ENCODE data around the gene SNX25. TPM values are rescaled to one million over a fixed set of nuclear protein-coding genes. Genes with fewer than 3 reads are reported as not detected.

SNX25 gene
- total and polyA plus RNA-seq, 2 donors (not counting 1 experiment from before 2014, with no cell fraction given), result 12.0 to 77.6 TPM

DNA sequence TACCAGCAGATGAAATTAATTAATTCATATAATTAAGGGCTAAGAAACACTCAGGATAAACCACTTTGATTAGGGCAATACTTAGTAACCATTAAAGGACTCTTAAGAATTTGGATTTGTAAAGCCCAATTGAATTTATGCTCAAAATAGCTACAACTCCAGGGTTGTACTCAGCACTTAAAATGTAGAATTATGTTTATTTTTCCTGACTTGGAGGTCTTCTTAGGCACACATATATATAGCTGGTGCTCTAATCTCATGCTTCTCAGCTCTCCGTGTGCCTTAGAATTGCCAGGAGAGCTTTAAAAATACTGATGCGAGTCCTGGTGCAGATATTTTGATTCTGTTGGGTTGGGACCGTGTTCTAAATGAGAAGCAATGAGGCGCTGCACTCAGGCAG lies 77.6 kb downstream of the SNX25 start:
- Histone ChIP-seq H4K20me1 (ENCODE audit: control insufficient read depth, insufficient read depth, low read length, poor library complexity, severe bottlenecking) (peaks cover 27% of the 10 kb centered on the region), H3K4me3 (ENCODE audit: control extremely low read depth in 1 of 5, extremely low read depth in 1 of 5, insufficient read depth in 1 of 5, low read depth in 2 of 5, low read length in 4 of 5) (no peak overlapping the region), H3K4me2 (replicated peaks; ENCODE audit: low read depth, low read length, poor library complexity, severe bottlenecking) (no peak overlapping the region), H2AFZ (ENCODE audit: insufficient read depth, low read depth, low read length, poor library complexity, severe bottlenecking) (no peak overlapping the region), H3K36me3 (replicated peaks in 1 of 2; ENCODE audit: control extremely low read depth in 1 of 2, control insufficient read depth in 1 of 2, extremely low read depth in 1 of 2, insufficient read depth in 2 of 2, low read length in 1 of 2) (peaks cover 14 to 46% of the 10 kb centered on the region in 2 experiments), H3K4me1 (ENCODE audit: control insufficient read depth in 2 of 2, insufficient read depth in 2 of 2, low read length in 2 of 2) (no peaks in the 10 kb centered on the region), H3K27me3 (replicated peaks in 1 of 4; ENCODE audit: control extremely low read depth in 1 of 4, control insufficient read depth in 3 of 4, insufficient read depth in 4 of 4, low read length in 3 of 4) (no peaks in the 10 kb centered on the region), H3K9me3 (ENCODE audit: control extremely low read depth in 1 of 3, control insufficient read depth in 2 of 3, insufficient read depth in 1 of 3, low read length in 2 of 3) (no peaks in the 10 kb centered on the region), H3K9ac (ENCODE audit: low read length) (no peak overlapping the region), H3K79me2 (ENCODE audit: control insufficient read depth, insufficient read depth, low read length) (peaks cover 32% of the 10 kb centered on the region), H3K27ac (ENCODE audit: low read length in 2 of 2) (no peak overlapping the region)
- intact Hi-C loops (cut with micrococcal nuclease), result no loop called here
- 100% methylated on average over 3 of the region's 4 CpGs for WGBS (ENCODE audit: insufficient coverage)
- TF ChIP-seq EZH2 (IDR thresholded peaks at IDR 0.05; ENCODE audit: borderline replicate concordance, insufficient read depth, low read depth, low read length, poor library complexity, severe bottlenecking), result no peak
- TF ChIP-seq CTCF (IDR thresholded peaks at IDR 0.05), result no peak
- no peak overlapping the region for H3K4me3 Mint-ChIP-seq
- ChIA-PET POLR2A (no interaction called here), CTCF (no interaction called here)
- H3K27ac Mint-ChIP-seq, result no peak overlapping the region
- no peaks in the 10 kb centered on the region for H3K9me3 Mint-ChIP-seq (ENCODE audit: insufficient read depth)
- no peak for ATAC-seq (ENCODE audit: low read depth)
- H3K4me1 Mint-ChIP-seq, result no peaks in the 10 kb centered on the region
- H3K27me3 Mint-ChIP-seq, result no peaks in the 10 kb centered on the region
- no peak for DNase-seq

DNA sequence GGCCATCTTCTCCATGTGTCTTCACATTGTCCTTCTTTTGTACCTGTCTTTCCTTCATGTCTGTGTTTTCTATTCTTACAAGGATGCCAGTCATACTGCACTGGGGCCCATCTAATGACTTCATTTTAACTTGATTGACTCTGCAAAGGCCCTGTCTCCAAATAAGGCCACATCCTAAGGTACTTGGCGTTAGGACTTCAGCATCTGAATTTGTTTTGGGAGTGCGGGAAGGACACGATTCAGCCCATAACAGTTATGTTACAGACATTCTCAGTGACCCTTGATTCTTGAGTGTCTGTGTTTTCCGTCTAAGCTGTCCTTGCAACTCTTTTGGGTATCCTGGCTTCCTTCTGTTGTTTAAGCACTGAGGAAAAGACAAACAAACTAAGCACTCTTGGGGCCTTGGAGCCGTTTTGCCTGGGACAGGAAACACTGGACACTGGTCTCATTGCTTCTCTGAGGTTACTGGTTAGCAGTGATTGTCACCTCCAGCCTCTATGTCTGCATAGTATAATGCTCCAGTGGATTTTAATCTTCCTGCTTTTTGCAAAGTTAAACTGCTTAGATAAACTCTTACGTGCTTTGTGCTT lies 80.7 kb downstream of the SNX25 start:
- TF ChIP-seq CTCF (IDR thresholded peaks at IDR 0.05) (no peak), EZH2 (IDR thresholded peaks at IDR 0.05; ENCODE audit: borderline replicate concordance, insufficient read depth, low read depth, low read length, poor library complexity, severe bottlenecking) (no peak)
- CTCF ChIA-PET, result no interaction called here

More for the DNA sequence above, 80.7 kb downstream of the SNX25 start:
- POLR2A ChIA-PET, result no interaction called here
- Mint-ChIP-seq H3K9me3 (ENCODE audit: insufficient read depth) (no peaks in the 10 kb centered on the region), H3K4me3 (no peak overlapping the region), H3K27ac (peak overlapping the region; percentile 37), H3K4me1 (no peaks in the 10 kb centered on the region), H3K27me3 (no peaks in the 10 kb centered on the region)
- DNase-seq, result no peak
- no peak overlapping the region for H3K9ac ChIP-seq (ENCODE audit: low read length)
- no peak overlapping the region for H2AFZ ChIP-seq (ENCODE audit: insufficient read depth, low read depth, low read length, poor library complexity, severe bottlenecking)
- no peak overlapping the region for H3K27ac ChIP-seq (ENCODE audit: low read length in 2 of 2)
- no peaks in the 10 kb centered on the region for H3K4me1 ChIP-seq (ENCODE audit: control insufficient read depth in 2 of 2, insufficient read depth in 2 of 2, low read length in 2 of 2)
- peaks cover 11 to 50% of the 10 kb centered on the region in 2 experiments for H3K36me3 ChIP-seq (replicated peaks in 1 of 2; ENCODE audit: control extremely low read depth in 1 of 2, control insufficient read depth in 1 of 2, extremely low read depth in 1 of 2, insufficient read depth in 2 of 2, low read length in 1 of 2)
- ATAC-seq (ENCODE audit: low read depth), result no peak
- H4K20me1 ChIP-seq (ENCODE audit: control insufficient read depth, insufficient read depth, low read length, poor library complexity, severe bottlenecking), result peaks cover 11% of the 10 kb centered on the region
- H3K9me3 ChIP-seq (ENCODE audit: control extremely low read depth in 1 of 3, control insufficient read depth in 2 of 3, insufficient read depth in 1 of 3, low read length in 2 of 3), result no peaks in the 10 kb centered on the region
- H3K79me2 ChIP-seq (ENCODE audit: control insufficient read depth, insufficient read depth, low read length), result peaks cover 14% of the 10 kb centered on the region
- no peak overlapping the region for H3K4me2 ChIP-seq (replicated peaks; ENCODE audit: low read depth, low read length, poor library complexity, severe bottlenecking)
- 97% methylated on average over 4 of the region's 6 CpGs for WGBS (ENCODE audit: insufficient coverage)
- intact Hi-C loops (cut with micrococcal nuclease), result loop anchor here (10.0 kb wide), 1 partner anchor 55 kb away; no protein-coding TSS in a partner anchor
- H3K4me3 ChIP-seq (ENCODE audit: control extremely low read depth in 1 of 5, extremely low read depth in 1 of 5, insufficient read depth in 1 of 5, low read depth in 2 of 5, low read length in 4 of 5), result no peak overlapping the region
- no peaks in the 10 kb centered on the region for H3K27me3 ChIP-seq (replicated peaks in 1 of 4; ENCODE audit: control extremely low read depth in 1 of 4, control insufficient read depth in 3 of 4, insufficient read depth in 4 of 4, low read length in 3 of 4)

Data from B cell (primary cell).